Neural cell (in vitro differentiated cells): ENCODE data around the gene IGFBPL1. TPM values are rescaled to one million over a fixed set of nuclear protein-coding genes. Genes with fewer than 3 reads are reported as not detected.

Source experiments
- H2AFZ ChIP-seq: fragments of 200-600, 300-800 bp; sonication (generic), shearing (Covaris generic); 2 replicates; pipeline ENCODE4 v1.6.0; 2014; ENCODE audit warnings: low read depth, mild to moderate bottlenecking, antibody characterized with exemption, low read length, moderate library complexity
- H3F3A ChIP-seq: fragments of 200-600 bp; shearing (Covaris generic); 2 replicates; pipeline ENCODE4 v1.6.1; 2016; ENCODE audit warnings: mild to moderate bottlenecking, moderate library complexity, mixed read lengths, antibody characterized with exemption, low read length; ENCODE audit not compliant: insufficient read depth, poor library complexity, severe bottlenecking
- H3K27ac ChIP-seq: fragments of 200-600, 300-800 bp; sonication (generic), shearing (Covaris generic); 2 replicates; pipeline ENCODE4 v1.5.1; 2014; ENCODE audit warnings: mild to moderate bottlenecking, low read length, moderate library complexity
- H3K27me3 ChIP-seq: fragments of 300-800, 200-600 bp; sonication (generic), shearing (Covaris generic); 2 replicates; pipeline ENCODE4 v1.6.0; 2014; ENCODE audit warnings: mild to moderate bottlenecking, low read depth, low read length, moderate library complexity; ENCODE audit not compliant: insufficient read depth
- H3K36me3 ChIP-seq: fragments of 300-800, 200-600 bp; sonication (generic), shearing (Covaris generic); 2 replicates; pipeline ENCODE4 v1.5.1; 2014; ENCODE audit warnings: mild to moderate bottlenecking, antibody characterized with exemption, low read length, moderate library complexity; ENCODE audit not compliant: insufficient read depth
- H3K4me2 ChIP-seq: fragments of 300-800, 200-600 bp; sonication (generic), shearing (Covaris generic); 2 replicates; pipeline ENCODE4 v1.6.0; 2014; ENCODE audit warnings: mild to moderate bottlenecking, low read length
- H3K4me3 ChIP-seq: fragments of 300-800, 200-600 bp; sonication (generic), shearing (Covaris generic); 2 replicates; pipeline ENCODE4 v1.5.1; 2014; ENCODE audit warnings: mild to moderate bottlenecking, low read length, moderate library complexity
- H3K79me2 ChIP-seq: fragments of 200-600 bp; shearing (Covaris generic); replicated peaks from 2 replicates; pipeline ENCODE4 v1.6.0; 2014; ENCODE audit warnings: mild to moderate bottlenecking, low read length, moderate library complexity; ENCODE audit not compliant: insufficient read depth
- H3K9ac ChIP-seq: fragments of 300-800, 200-600 bp; sonication (generic), shearing (Covaris generic); 2 replicates; pipeline ENCODE4 v1.6.1; 2016; ENCODE audit warnings: mild to moderate bottlenecking, low read length, mixed read lengths
- H3K9me2 ChIP-seq: fragments of 200-600 bp; shearing (Covaris generic); 2 replicates; pipeline ENCODE4 v1.6.1; 2016; ENCODE audit warnings: mild to moderate bottlenecking, low read length, mixed read lengths; ENCODE audit not compliant: insufficient read depth
- H3K9me3 ChIP-seq: fragments of 200-600, 300-800 bp; sonication (generic), shearing (Covaris generic); 2 replicates; pipeline ENCODE4 v1.6.1; 2016; ENCODE audit warnings: mild to moderate bottlenecking, mixed run types, low read length, moderate library complexity, mixed read lengths
- H4K20me1 ChIP-seq: fragments of 200-600 bp; shearing (Covaris generic); 2 replicates; pipeline ENCODE4 v1.6.1; 2016; ENCODE audit warnings: mild to moderate bottlenecking, mixed run types; ENCODE audit not compliant: insufficient read depth
- CTCF ChIP-seq: fragments of 450-650 bp; IDR thresholded peaks from 2 replicates; pipeline ENCODE4 v1.5.1; 2014; ENCODE audit warnings: antibody characterized with exemption, mild to moderate bottlenecking, moderate library complexity; ENCODE audit not compliant: poor library complexity, severe bottlenecking
- EP300 ChIP-seq: fragments of 450-650 bp; conservative IDR thresholded peaks from 2 replicates; pipeline ENCODE4 v1.6.1; 2014; ENCODE audit warnings: antibody characterized with exemption, mild to moderate bottlenecking, moderate library complexity; ENCODE audit not compliant: poor library complexity, severe bottlenecking
- EZH2 ChIP-seq: fragments of 200-600, 300-800 bp; shearing (Covaris generic), sonication (generic); IDR thresholded peaks from 2 replicates; pipeline ENCODE4 v1.6.1; 2014; ENCODE audit warnings: antibody characterized with exemption, low read length, borderline replicate concordance, mild to moderate bottlenecking; ENCODE audit not compliant: insufficient read depth, poor library complexity, severe bottlenecking
- MXI1 ChIP-seq: fragments of 450-650 bp; conservative IDR thresholded peaks from 2 replicates; pipeline ENCODE4 v1.6.1; 2014; ENCODE audit warnings: antibody characterized with exemption, mild to moderate bottlenecking; ENCODE audit not compliant: poor library complexity, severe bottlenecking
- POLR2AphosphoS5 ChIP-seq: IDR thresholded peaks from 2 replicates; pipeline ENCODE4 v1.6.1; 2012
- RAD21 ChIP-seq: fragments of 450-650 bp; conservative IDR thresholded peaks from 2 replicates; pipeline ENCODE4 v1.6.1; 2014; ENCODE audit warnings: antibody characterized with exemption, mild to moderate bottlenecking, moderate library complexity
- REST ChIP-seq: IDR thresholded peaks from 2 replicates; pipeline ENCODE4 v1.6.1; 2012; ENCODE audit warnings: borderline replicate concordance
- SMC3 ChIP-seq: fragments of 450-650 bp; conservative IDR thresholded peaks from 2 replicates; pipeline ENCODE4 v1.6.1; 2014; ENCODE audit warnings: antibody characterized with exemption, mild to moderate bottlenecking, moderate library complexity; ENCODE audit not compliant: poor library complexity
- TAF1 ChIP-seq: IDR thresholded peaks from 2 replicates; pipeline ENCODE4 v1.6.1; 2012; ENCODE audit warnings: low read depth
- polyA plus RNA-seq: library from polyadenylated mRNA; depleted of rRNA; stranded (reverse); fragments of >200 nt; gene quantifications from 2 replicates; pipeline ENCODE4 v1.2.3, GENCODE V29; 2014

Gene IGFBPL1
- polyA plus RNA-seq, 1 donor from 2014 or later: 372 TPM

GRCh38 chr9:38385896-38386295 is 38.4 kb downstream of the IGFBPL1 start:
- Histone ChIP-seq H2AFZ (no peak overlapping the region), H3K27me3 (no peaks in the 10 kb centered on the region), H3K27ac (no peak overlapping the region), H4K20me1 (no peaks in the 10 kb centered on the region), H3K4me2 (no peak overlapping the region), H3F3A (no peaks in the 10 kb centered on the region), H3K4me3 (no peak overlapping the region), H3K9ac (no peak overlapping the region), H3K36me3 (no peaks in the 10 kb centered on the region), H3K9me3 (no peaks in the 10 kb centered on the region), H3K79me2 (no peaks in the 10 kb centered on the region), H3K9me2 (no peaks in the 10 kb centered on the region)
- TF ChIP-seq EP300 (no peak), SMC3 (no peak), CTCF (no peak), POLR2AphosphoS5 (no peak), EZH2 (no peak), MXI1 (no peak), RAD21 (no peak), TAF1 (no peak), REST (no peak)

- no peaks in the 10 kb centered on the region for H4K20me1 ChIP-seq
- H3K27me3 ChIP-seq: no peaks in the 10 kb centered on the region
- H3K79me2 ChIP-seq: no peaks in the 10 kb centered on the region
- TF ChIP-seq CTCF: no peak
- no peak for TF ChIP-seq EZH2
- TF ChIP-seq POLR2AphosphoS5: no peak
- TF ChIP-seq SMC3: no peak
- TF ChIP-seq REST: no peak
- TF ChIP-seq EP300: no peak
- TF ChIP-seq MXI1: no peak
- no peak for TF ChIP-seq RAD21
- no peak for TF ChIP-seq TAF1
- H3K36me3 ChIP-seq: no peaks in the 10 kb centered on the region
- H3K9me3 ChIP-seq: no peaks in the 10 kb centered on the region
- no peaks in the 10 kb centered on the region for H3F3A ChIP-seq
- H3K27ac ChIP-seq: no peak overlapping the region
- H2AFZ ChIP-seq: no peak overlapping the region
- H3K9ac ChIP-seq: no peak overlapping the region
- no peaks in the 10 kb centered on the region for H3K9me2 ChIP-seq
- H3K4me2 ChIP-seq: no peak overlapping the region
- no peak overlapping the region for H3K4me3 ChIP-seq
These were observed 39.0 kb downstream of the IGFBPL1 start for GRCh38 chr9:38384990-38385848.
